NCI-H524 treated with DMSO at 0.1 percent for 48 hours (cell line): ENCODE data around the gene PDZD4.

ENCODE experiments used
- DNase-seq: peaks from one replicate; lab custom pipeline; 2025; lab: John Stamatoyannopoulos, UW

PDZD4 gene

GRCh38 chrX:153772316-153773217, 57.8 kb downstream of the PDZD4 start:
- no peak for DNase-seq

DNA sequence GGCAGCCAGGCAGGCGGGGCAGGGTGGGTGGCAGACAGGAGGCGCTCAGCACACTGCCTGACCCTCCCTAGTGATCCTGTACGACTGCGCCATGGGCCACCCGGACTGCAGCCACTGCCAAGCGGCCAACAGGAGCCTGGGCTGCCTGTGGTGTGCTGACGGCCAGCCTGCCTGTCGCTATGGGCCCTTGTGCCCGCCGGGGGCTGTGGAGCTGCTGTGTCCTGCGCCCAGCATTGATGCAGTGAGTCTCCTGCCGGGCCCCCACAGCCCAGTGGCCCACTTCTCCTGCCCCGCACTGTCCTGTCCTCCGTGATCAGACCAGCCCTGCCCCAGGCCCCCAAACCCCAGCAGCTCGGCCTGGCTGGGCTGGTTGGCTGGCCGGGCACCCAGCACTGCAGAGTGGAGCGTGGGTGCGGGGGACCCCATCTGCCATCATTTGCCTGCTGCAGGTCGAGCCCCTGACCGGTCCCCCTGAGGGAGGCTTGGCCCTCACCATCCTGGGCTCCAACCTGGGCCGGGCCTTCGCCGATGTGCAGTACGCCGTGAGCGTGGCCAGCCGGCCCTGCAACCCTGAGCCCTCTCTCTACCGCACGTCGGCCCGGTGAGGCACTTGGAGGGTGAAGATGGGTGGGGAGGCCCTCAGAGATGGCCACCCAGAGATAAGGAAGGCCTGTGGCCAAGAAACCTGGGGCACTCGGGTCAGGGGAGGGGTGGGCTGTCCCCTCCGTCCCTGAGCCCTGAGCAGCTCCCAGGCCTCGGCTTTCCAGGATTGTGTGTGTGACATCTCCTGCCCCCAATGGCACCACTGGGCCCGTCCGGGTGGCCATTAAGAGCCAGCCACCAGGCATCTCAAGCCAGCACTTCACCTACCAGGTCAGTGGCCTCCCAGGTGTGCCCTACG, 58.7 kb downstream of the PDZD4 start:
- no peak for DNase-seq

GRCh38 chrX:153770601-153771414, 59.5 kb downstream of the PDZD4 start:
- no peak for DNase-seq

GRCh38 chrX:153769865-153770600, 60.3 kb downstream of the PDZD4 start:
- no peak for DNase-seq

DNA sequence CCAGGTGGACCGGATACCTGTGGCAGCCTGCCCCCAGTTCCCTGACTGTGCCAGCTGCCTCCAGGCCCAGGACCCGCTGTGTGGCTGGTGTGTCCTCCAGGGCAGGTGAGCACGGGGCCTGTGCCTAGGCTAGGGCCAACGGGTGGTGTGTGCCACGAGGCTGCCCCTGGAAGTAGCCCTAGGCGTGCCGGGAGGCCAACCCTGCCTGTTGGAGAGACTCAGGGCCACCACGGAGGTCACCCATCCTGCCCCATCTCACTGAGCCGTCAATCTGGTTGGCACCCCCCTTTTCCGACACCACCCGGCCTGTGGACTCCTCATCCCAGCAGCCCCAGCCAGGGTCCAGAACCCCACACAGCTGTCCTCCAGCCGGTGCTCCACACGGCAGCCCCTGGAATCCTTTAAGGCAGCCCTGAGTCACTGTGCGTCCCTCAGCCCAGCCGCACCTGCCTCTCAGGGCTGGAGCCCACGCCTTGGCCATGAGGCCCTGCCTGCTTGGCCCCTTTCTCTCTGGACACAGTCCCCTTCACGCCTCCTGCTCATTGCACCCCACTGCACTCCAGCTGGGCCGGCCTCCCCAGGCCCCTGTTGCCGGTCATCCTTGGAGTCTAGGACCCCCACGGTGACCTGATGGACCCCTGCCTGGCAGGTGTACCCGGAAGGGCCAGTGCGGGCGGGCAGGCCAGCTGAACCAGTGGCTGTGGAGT, 61.0 kb downstream of the PDZD4 start:
- no peak for DNase-seq

DNA sequence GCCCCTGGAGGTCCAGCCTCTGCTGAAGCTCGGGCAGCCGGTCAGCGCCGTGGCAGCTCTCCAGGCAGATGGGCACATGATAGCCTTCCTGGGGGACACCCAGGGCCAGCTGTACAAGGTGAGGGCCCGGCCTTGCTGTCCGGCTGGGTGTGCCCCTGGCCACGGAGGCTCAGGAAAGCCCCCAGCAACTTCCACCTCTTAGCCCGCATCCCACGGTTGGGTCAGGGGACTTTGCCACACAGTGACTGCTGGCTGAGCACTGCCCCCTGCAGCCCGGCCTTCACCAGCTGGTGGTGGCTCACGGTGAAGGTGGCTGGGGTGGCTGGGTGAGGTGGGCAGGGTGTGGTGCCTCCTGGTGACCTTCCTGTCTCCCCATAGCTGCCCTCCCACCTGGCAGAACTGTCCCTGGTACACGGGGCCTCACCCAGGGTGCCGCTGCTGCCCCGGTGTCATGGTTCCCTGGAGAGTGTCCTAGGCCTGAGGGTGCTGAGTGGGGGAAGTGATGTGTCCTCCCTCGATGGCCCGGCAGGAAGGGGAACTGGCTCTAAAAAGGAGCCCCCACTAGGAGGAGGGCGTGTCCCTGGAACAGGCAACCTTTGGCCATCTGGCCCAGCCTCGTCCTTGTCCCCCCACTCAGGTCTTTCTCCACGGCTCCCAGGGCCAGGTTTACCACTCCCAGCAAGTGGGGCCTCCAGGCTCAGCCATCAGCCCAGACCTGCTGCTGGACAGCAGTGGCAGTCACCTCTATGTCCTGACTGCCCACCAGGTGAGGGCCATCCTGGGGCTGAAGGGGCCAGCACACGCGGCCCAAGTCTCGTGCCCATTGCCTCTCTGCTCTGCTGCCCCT, 61.8 kb downstream of the PDZD4 start:
- no peak for DNase-seq

- DNase-seq: no peak
These were observed 62.7 kb downstream of the PDZD4 start for GRCh38 chrX:153767674-153768055.

GRCh38 chrX:153766871-153767673, 63.3 kb downstream of the PDZD4 start:
- DNase-seq: no peak

GRCh38 chrX:153766098-153766817, 64.1 kb downstream of the PDZD4 start:
- no peak for DNase-seq

DNA sequence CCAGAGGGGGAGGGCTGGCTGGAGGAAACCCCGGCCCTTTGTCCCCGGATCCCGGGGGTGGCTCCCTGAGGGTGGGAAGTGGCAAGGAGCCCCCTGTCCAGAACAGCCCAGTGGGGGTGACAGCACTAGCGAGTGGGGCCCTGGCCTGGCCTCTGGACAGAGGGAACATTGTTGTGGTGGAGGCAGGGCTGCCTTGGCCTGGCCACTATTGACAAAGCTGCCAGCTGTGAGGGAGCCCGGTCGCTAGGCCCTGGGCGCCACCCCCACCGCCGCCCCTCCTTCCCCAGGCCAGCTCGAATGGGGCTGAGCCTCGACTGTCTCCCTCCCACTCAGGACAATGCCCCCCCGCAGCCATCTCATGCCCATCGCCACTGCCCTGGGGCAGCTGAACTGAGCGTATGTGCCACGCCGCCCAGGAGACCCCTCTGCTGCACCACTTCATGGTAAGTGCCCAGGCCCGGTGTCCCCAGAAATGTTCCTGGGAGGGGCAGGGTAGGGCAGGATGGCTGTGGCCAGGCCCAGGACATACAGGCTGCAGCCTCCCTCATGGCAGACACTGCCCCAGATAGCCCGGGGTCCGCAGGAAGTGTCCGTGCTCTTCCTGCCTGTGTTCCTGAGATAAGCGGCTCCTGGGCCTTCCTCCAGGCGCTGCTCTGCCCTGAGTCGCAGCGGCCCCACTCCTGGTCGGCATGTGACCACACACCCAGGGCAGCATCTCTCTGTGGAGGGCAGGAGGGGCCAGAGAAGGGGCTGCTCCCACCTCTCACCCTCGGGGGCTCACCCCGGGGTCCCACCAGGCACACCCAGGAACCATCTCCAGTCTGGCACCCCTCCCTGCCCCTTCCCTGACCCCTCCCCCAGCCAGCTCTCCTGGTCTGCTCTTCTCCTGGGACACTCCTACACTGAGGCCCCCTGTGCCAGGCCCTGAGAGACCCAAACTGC, 64.9 kb downstream of the PDZD4 start:
- no peak for DNase-seq

GRCh38 chrX:153764786-153765137, 65.6 kb downstream of the PDZD4 start:
- DNase-seq: no peak

DNA sequence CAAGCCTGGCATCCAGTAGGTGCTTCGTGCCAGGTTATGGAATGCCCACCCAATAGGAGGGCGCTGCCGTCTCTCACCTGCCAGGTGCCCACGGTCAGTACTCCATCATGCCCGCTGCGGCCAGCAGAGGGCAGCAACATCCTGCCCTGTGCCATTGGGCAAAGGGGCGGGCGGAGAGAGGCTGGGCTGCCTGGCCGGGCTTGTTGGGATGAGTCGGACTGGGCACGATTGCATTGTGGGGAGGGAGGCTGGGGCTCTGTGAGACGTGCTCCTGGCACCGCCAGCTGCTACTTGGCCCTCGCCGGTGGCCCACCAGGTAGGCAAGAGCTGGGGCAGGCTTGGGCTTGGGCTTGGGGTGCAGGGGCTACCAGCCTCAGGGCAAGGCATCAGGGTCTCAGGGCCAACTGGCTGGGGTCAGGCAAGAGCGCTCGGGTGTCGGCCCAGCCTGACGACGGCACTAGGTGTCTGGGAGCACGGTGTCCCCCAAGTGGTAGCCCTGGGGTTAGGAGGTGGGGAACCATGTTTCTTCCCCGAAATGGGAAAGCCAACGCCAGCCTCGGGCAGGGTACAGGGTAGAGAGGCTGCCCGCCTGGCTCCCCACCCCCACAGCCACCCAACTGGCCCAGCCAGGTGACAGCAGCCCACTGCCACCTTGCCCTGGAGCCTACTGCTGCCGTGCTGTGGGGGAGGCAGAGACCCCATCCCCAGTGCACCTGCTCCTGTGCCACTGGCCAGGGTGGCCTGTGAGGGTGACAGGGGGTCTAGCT, 66.2 kb downstream of the PDZD4 start, which contains the start of gene PLXNB3:
PLXNB3 (plus strand) TSS at position 261 of the 767 bp plus-strand sequence. CDS start 1,287 bp downstream, outside the sequence.
- DNase-seq: no peak

DNA sequence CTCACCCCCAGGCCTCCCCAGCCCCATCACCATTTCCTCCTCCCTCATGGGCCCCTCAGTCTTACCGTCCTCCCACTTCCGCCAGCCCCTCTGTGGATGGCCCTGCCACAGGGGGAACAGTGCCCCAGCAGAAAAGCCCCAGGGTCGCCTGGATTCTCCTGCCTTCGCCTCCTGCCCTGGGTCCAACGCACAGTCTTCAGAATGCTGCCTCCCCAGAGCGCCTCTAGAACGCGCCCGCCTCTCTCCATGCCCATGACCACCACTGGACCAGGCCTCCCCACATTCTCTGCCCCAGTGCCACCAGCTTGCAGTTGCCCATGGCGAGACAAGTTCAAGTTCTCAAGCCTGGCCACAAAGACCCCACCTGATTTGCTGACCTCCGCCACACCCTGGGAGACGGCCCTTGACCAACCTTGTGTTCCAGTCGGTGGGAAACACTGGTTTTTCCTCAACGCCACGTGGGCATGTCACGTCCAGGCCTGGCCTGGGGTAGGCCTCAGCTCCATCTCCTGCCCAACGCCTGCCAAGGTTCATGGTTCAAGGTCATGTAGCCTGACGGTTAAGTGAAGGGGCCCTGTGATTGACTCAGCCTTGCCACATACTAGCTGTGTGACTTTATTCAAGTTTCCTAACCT, 66.9 kb downstream of the PDZD4 start:
- no peak for DNase-seq

- DNase-seq: no peak
These were observed 67.6 kb downstream of the PDZD4 start for GRCh38 chrX:153762626-153763173.

DNA sequence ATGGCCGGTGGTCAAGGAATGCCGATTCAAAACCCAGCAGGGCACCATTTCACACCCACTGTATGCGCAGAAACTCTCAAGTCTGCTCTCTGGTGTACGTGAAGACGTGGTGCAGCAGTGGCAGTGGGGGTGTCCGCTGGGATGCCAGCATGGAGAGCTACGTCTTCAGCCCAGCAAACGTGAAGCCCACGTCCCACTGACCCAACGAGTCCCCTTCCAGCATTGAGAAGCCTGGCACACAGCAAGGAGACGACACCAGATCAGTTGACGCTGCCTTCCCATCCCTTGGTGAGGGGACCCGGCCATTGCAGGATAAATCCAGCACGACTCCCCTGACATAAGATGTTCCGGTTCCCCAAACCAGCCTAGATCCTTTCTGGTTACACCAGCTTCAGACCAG, 68.5 kb downstream of the PDZD4 start:
- DNase-seq: no peak
